ENCODE measurements around the gene VAV3.

GRCh38 chr1:107678993-107679392 is 286.0 kb downstream of the VAV3 start:
- no peak for TF ChIP-seq CTCF (IDR thresholded peaks at IDR 0.05)
- TF ChIP-seq POLR2A (IDR thresholded peaks at IDR 0.05), result no peak

Measured in body of pancreas (tissue), 4 donors.